ENCODE results near the gene BCR. TPM values are rescaled to one million over a fixed set of nuclear protein-coding genes. Genes with fewer than 3 reads are reported as not detected.

BCR gene
- total and polyA plus RNA-seq, 2 of the 13 experiments (the other 11 are each of a cell fraction or from before 2014, with no cell fraction given), result 19.9 to 33.6 TPM

DNA sequence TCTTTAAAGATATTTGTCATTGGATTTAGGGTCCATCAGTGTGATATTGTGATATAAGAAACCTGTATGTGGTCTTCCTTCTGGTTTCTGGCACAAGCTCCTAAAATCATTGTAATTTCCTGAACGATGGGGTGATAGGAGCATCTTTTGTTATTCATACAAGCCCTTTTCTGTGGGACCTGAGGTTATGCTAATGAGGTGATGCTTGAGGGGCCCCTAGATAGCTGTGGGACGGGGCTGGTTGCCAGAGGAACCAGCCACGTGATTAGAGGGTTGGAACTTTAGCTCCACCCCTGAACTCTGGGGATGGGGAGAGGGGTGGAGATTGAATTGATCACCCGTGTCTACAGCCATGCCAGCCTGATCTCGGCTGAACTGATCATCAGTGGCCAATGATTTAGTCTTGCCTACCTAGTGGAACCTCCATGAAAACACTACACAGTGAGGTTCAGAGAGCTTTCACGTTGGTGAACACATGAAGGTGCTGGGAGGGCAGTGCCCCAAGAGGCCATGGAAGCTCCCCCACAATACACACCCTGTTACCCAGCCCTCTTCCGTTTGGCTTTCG is 62.8 kb downstream of the BCR start:
- H3K9me3 ChIP-seq (ENCODE audit: low read length), result no peaks in the 10 kb centered on the region
- peaks cover 71% of the 10 kb centered on the region for H3K79me2 ChIP-seq (ENCODE audit: insufficient read depth, low read length)
- H3K27ac ChIP-seq (ENCODE audit: extremely low read length, insufficient read depth, low read length), result no peak overlapping the region
- in situ Hi-C loops (cut with HindIII; ENCODE audit: extremely low pct_ligation_motif_present, low pct_unique_long_range_greater_than_20kb), result no loop called here
- no peak overlapping the region for H3K4me3 ChIP-seq (replicated peaks in 1 of 3; ENCODE audit: insufficient read depth in 1 of 3, low read depth in 2 of 3, low read length in 3 of 3)
- peaks cover 3% of the 10 kb centered on the region; the same call in 1 of the 2 replicates for H4K20me1 ChIP-seq (ENCODE audit: insufficient read depth, low read length)
- no peaks in the 10 kb centered on the region for H3K27me3 ChIP-seq (ENCODE audit: control insufficient read depth in 1 of 2, insufficient read depth in 2 of 2, low read length in 2 of 2)
- FAIRE-seq (no peak), DNase-seq (ENCODE audit: low spot score) (no peak), ATAC-seq (no peak)
- WGBS (ENCODE audit: low lambda C conversion rate), result 92% methylated on average over 7 of the region's 8 CpGs
- no peak overlapping the region for H2AFZ ChIP-seq (ENCODE audit: low read length)
- ChIA-PET CTCF (ENCODE audit: low intra/inter-chr PET ratio, low total read pairs) (no interaction called here), POLR2A (no interaction called here)
- H3K36me3 ChIP-seq (replicated peaks in 1 of 2; ENCODE audit: control insufficient read depth in 1 of 2, insufficient read depth in 2 of 2, low read length in 2 of 2), result peaks cover 2 to 22% of the 10 kb centered on the region in 2 experiments; a peak in 4 of 5 replicates
- H3K4me2 ChIP-seq (ENCODE audit: low read depth, low read length), result no peak overlapping the region
- intact Hi-C loops (cut with micrococcal nuclease; ENCODE audit: unreplicated experiment), result no loop called here
- peaks cover 43% of the 10 kb centered on the region for H3K4me1 ChIP-seq (ENCODE audit: insufficient read depth, low read length)
- no peak overlapping the region for H3K9ac ChIP-seq (ENCODE audit: insufficient read depth, low read depth, low read length)
- no TSS peak for BruUV-seq (replicated peaks)
- TF ChIP-seq ZGPAT (CRISPR knock-in tag; IDR thresholded peaks at IDR 0.05), result no peak
- TF ChIP-seq, protein P1, sequence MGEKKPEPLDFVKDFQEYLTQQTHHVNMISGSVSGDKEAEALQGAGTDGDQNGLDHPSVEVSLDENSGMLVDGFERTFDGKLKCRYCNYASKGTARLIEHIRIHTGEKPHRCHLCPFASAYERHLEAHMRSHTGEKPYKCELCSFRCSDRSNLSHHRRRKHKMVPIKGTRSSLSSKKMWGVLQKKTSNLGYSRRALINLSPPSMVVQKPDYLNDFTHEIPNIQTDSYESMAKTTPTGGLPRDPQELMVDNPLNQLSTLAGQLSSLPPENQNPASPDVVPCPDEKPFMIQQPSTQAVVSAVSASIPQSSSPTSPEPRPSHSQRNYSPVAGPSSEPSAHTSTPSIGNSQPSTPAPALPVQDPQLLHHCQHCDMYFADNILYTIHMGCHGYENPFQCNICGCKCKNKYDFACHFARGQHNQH (CRISPR knock-in tag; IDR thresholded peaks at IDR 0.05), result no peak
- no peak for TF ChIP-seq ZBTB21 (CRISPR knock-in tag; IDR thresholded peaks at IDR 0.05)
- no peak for TF ChIP-seq ZNF350 (CRISPR knock-in tag; IDR thresholded peaks at IDR 0.05; ENCODE audit: borderline replicate concordance, low read depth)
- no peak for TF ChIP-seq CCAR2 (optimal IDR thresholded peaks at IDR 0.05; ENCODE audit: low read depth, low read length)
- no peak for TF ChIP-seq ZNF83 (CRISPR knock-in tag; IDR thresholded peaks at IDR 0.05; ENCODE audit: borderline replicate concordance)
- no peak for TF ChIP-seq AHR (CRISPR knock-in tag; IDR thresholded peaks at IDR 0.05)
- TF ChIP-seq, protein P2, sequence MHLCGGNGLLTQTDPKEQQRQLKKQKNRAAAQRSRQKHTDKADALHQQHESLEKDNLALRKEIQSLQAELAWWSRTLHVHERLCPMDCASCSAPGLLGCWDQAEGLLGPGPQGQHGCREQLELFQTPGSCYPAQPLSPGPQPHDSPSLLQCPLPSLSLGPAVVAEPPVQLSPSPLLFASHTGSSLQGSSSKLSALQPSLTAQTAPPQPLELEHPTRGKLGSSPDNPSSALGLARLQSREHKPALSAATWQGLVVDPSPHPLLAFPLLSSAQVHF (CRISPR knock-in tag; IDR thresholded peaks at IDR 0.05), result no peak
- no peak for TF ChIP-seq CAMTA2 (CRISPR knock-in tag; IDR thresholded peaks at IDR 0.05; ENCODE audit: borderline replicate concordance)
- no peak for TF ChIP-seq ZBTB39 (CRISPR knock-in tag; IDR thresholded peaks at IDR 0.05)
- TF ChIP-seq HOXA3 (CRISPR knock-in tag; IDR thresholded peaks at IDR 0.05), result no peak
- TF ChIP-seq ZNF660 (CRISPR knock-in tag; IDR thresholded peaks at IDR 0.05; ENCODE audit: borderline replicate concordance, low read depth), result no peak
- no peak for TF ChIP-seq FOSL1 (CRISPR knock-in tag; IDR thresholded peaks at IDR 0.05; ENCODE audit: borderline replicate concordance)
- TF ChIP-seq NFATC3 (CRISPR knock-in tag; IDR thresholded peaks at IDR 0.05), result no peak
